Prostate gland (tissue), 2 donors: ENCODE data around the gene NEDD1. TPM values are rescaled to one million over a fixed set of nuclear protein-coding genes. Genes with fewer than 3 reads are reported as not detected.
A peak's percentile ranks its signal among the peaks of the same experiment; 100 is the strongest.

ENCODE experiments used
- DNase-seq: peaks from one replicate; pipeline ENCODE4 v3.0.0-alpha.2; 2019; ENCODE audit warnings: low spot score
- H3K27ac ChIP-seq, 2 donors: fragments of 200-600 bp; sonication (generic); 2 replicates each; pipeline ENCODE4 v1.5.1; 2017 to 2019
- H3K27me3 ChIP-seq: fragments of 200-600 bp; sonication (generic); replicated peaks from 2 replicates; pipeline ENCODE4 v1.5.1; 2019; ENCODE audit not compliant: insufficient read depth
- H3K36me3 ChIP-seq, 2 donors: fragments of 200-600 bp; sonication (generic); 1 replicate in 1 of 2; 2 replicates in 1 of 2; pipeline versions ENCODE4 v1.5.1 to v1.8.1; 2017 to 2019
- H3K4me1 ChIP-seq: fragments of 200-600 bp; sonication (generic); replicated peaks from 2 replicates; pipeline ENCODE4 v1.5.1; 2019
- H3K4me3 ChIP-seq, 2 donors: fragments of 200-600 bp; sonication (generic); 2 replicates each; pipeline ENCODE4 v1.5.1; 2017 to 2019
- H3K9me3 ChIP-seq: fragments of 200-600 bp; sonication (generic); 2 replicates; pipeline ENCODE4 v1.5.1; 2017
- CTCF ChIP-seq, 4 experiments: fragments of 200-600 bp in 2 of 4; fragments of 450-650 bp in 2 of 4; sonication (generic) in 2 of 4; IDR thresholded peaks; 1 replicate in 3 of 4; 2 replicates in 1 of 4; pipeline ENCODE4 v1.5.1; 2016 to 2019; ENCODE audit warnings: antibody characterized with exemption in 4 of 4, mild to moderate bottlenecking in 2 of 4, moderate library complexity in 2 of 4
- POLR2A ChIP-seq: fragments of 450-650 bp; IDR thresholded peaks from one replicate; pipeline ENCODE4 v1.6.1; 2016; ENCODE audit warnings: antibody characterized with exemption, mild to moderate bottlenecking
- POLR2AphosphoS5 ChIP-seq: sonication (generic); formaldehyde crosslinking; IDR thresholded peaks from one replicate; pipeline ENCODE4 v1.6.1; 2017; ENCODE audit warnings: antibody characterized with exemption
- WGBS: methylation state at CpG from one replicate; pipeline ENCODE4 v1.1.5; 2018; 5-methylcytosine and 5-hydroxymethylcytosine counted together
- intact Hi-C: fragments of 100-400 bp; cut with DNase I; formaldehyde crosslinking; loops from one replicate; pipeline ENCODE4 v1.14.2; 2022
- total RNA-seq, 2 donors: library from RNA; depleted of rRNA; stranded (reverse); fragments of >200 nt; gene quantifications; one replicate each; pipeline ENCODE4 v1.1.0, GENCODE V29; 2016

NEDD1 gene
- total RNA-seq, 2 donors from 2014 or later = 22.8 to 29.8 TPM

GRCh38 chr12:96882862-96883261 is 24.2 kb upstream of the NEDD1 start:
- Histone ChIP-seq H3K27ac (no peak overlapping the region), H3K9me3 (no peaks in the 10 kb centered on the region), H3K4me3 (no peak overlapping the region), H3K4me1 (no peaks in the 10 kb centered on the region), H3K27me3 (no peaks in the 10 kb centered on the region), H3K36me3 (no peaks in the 10 kb centered on the region)
- DNase-seq = no peak
- TF ChIP-seq POLR2AphosphoS5 (no peak), POLR2A (no peak), CTCF (IDR thresholded peaks at IDR 0.05) (no peak)
- 60% methylated on average over 2 of the region's 2 CpGs for WGBS
- intact Hi-C loops = no loop called here

GRCh38 chr12:96883571-96883970 is 23.5 kb upstream of the NEDD1 start:
- 86% methylated on average over 4 of the region's 4 CpGs for WGBS
- no peaks in the 10 kb centered on the region for H3K9me3 ChIP-seq
- H3K27ac ChIP-seq = no peak overlapping the region
- no peaks in the 10 kb centered on the region for H3K27me3 ChIP-seq
- no peak for DNase-seq
- intact Hi-C loops = no loop called here
- no peaks in the 10 kb centered on the region for H3K36me3 ChIP-seq
- no peak overlapping the region for H3K4me3 ChIP-seq
- no peaks in the 10 kb centered on the region for H3K4me1 ChIP-seq
- no peak for TF ChIP-seq CTCF (IDR thresholded peaks at IDR 0.05)
- no peak for TF ChIP-seq POLR2A
- no peak for TF ChIP-seq POLR2AphosphoS5

- Histone ChIP-seq H3K9me3 (no peaks in the 10 kb centered on the region), H3K27ac (no peak overlapping the region), H3K36me3 (no peaks in the 10 kb centered on the region), H3K4me3 (no peak overlapping the region), H3K4me1 (no peaks in the 10 kb centered on the region), H3K27me3 (no peaks in the 10 kb centered on the region)
- 53% methylated on average over 4 of the region's 4 CpGs for WGBS
- intact Hi-C loops = no loop called here
- DNase-seq = no peak
- TF ChIP-seq POLR2AphosphoS5 (no peak), CTCF (IDR thresholded peaks at IDR 0.05) (no peak), POLR2A (no peak)
Observed at GRCh38 chr12:96886998-96887677, 19.9 kb upstream of the NEDD1 start.

- no peaks in the 10 kb centered on the region for H3K27me3 ChIP-seq
- H3K4me3 ChIP-seq = no peak overlapping the region
- no peak for DNase-seq
- TF ChIP-seq POLR2AphosphoS5 = peak; percentile 31
- no peak for TF ChIP-seq POLR2A
- H3K4me1 ChIP-seq = no peaks in the 10 kb centered on the region
- H3K36me3 ChIP-seq = no peaks in the 10 kb centered on the region
- WGBS = 27% methylated on average over 5 of the region's 5 CpGs
- no peak overlapping the region for H3K27ac ChIP-seq
- no peaks in the 10 kb centered on the region for H3K9me3 ChIP-seq
- intact Hi-C loops = no loop called here
Observed at GRCh38 chr12:96889273-96889933, 17.7 kb upstream of the NEDD1 start.

GRCh38 chr12:96890331-96890730 is 16.7 kb upstream of the NEDD1 start:
- H3K9me3 ChIP-seq = no peaks in the 10 kb centered on the region
- no peak overlapping the region for H3K4me3 ChIP-seq
- no peaks in the 10 kb centered on the region for H3K4me1 ChIP-seq
- TF ChIP-seq CTCF (IDR thresholded peaks at IDR 0.05) (no peak), POLR2AphosphoS5 (no peak), POLR2A (no peak)
- no peak overlapping the region for H3K27ac ChIP-seq
- H3K36me3 ChIP-seq = no peaks in the 10 kb centered on the region
- H3K27me3 ChIP-seq = no peaks in the 10 kb centered on the region
- 94% methylated on average over 2 of the region's 2 CpGs for WGBS
- intact Hi-C loops = no loop called here
- DNase-seq = no peak
